ENCODE data around the gene MIPEP.

Gene MIPEP

DNA sequence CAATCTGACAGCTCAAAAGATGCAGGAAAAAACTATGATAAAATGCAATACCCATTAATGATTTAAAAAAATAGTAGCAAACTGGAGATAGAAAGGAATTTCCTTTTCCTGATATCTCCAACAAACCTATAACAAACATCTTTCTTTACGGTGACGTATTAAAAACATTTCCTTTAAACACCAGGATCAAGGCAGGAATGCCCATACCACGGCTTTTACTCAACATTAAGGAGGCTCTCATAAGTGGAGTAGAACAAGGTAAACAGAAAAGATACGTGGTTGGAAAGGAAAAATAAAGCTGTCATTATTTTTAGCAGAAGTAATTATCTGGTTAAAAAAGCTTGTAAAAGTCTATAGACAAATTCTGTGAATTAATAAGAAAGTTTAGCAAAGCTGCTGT is 61.1 kb downstream of the MIPEP start:
- H3K4me2 ChIP-seq (ENCODE audit: low read length) = no peak overlapping the region
- H3K9me3 ChIP-seq (ENCODE audit: low read length) = peaks cover 9% of the 10 kb centered on the region
- no peaks in the 10 kb centered on the region for H3F3A ChIP-seq (ENCODE audit: insufficient read depth, low read length)
- no peaks in the 10 kb centered on the region for H3K79me2 ChIP-seq (ENCODE audit: insufficient read depth, low read length)
- H2AFZ ChIP-seq (ENCODE audit: low read length) = no peak overlapping the region
- H3K27ac ChIP-seq (ENCODE audit: low read depth, low read length, poor library complexity, severe bottlenecking) = no peak overlapping the region
- H3K4me1 ChIP-seq (ENCODE audit: insufficient read depth, low read length, severe bottlenecking) = no peaks in the 10 kb centered on the region
- no peak overlapping the region for H3K4me3 ChIP-seq (ENCODE audit: low read depth, low read length, poor library complexity, severe bottlenecking)
- no peaks in the 10 kb centered on the region for H3K9me2 ChIP-seq (ENCODE audit: low read depth, low read length)
- TF ChIP-seq EZH2 (IDR thresholded peaks at IDR 0.05; ENCODE audit: borderline replicate concordance, low read length) (no peak), CTCF (IDR thresholded peaks at IDR 0.05; ENCODE audit: low read length) (no peak)
- H3K27me3 ChIP-seq (ENCODE audit: insufficient read depth, low read length) = no peaks in the 10 kb centered on the region
- peaks cover 10% of the 10 kb centered on the region; the same call in 1 of the 2 replicates for H3K36me3 ChIP-seq (ENCODE audit: insufficient read depth, low read length)
- no peaks in the 10 kb centered on the region for H4K20me1 ChIP-seq (ENCODE audit: insufficient read depth, low read length)
- no peak overlapping the region for H3K9ac ChIP-seq (ENCODE audit: low read length)

DNA sequence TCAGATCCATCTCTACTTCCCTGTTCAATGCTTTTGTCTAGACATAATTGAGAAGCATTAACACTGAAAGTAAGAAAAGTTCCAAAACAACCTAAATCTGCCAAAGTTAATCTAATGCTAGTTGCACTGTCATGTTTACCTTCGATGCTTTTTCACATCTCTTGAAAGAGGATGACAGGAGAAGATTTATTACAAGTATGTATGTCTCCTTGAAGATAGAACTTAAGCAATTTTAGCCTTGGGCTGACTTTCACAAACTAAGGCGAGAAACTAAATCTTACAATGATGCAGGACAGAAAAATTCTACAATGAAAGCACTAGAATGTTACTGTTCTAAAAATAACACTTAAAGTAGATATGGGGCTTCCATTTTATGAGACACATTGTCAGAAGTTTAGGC is 64.0 kb downstream of the MIPEP start:
- no peaks in the 10 kb centered on the region for H3K79me2 ChIP-seq (ENCODE audit: insufficient read depth, low read length)
- H2AFZ ChIP-seq (ENCODE audit: low read length) = no peak overlapping the region

DNA sequence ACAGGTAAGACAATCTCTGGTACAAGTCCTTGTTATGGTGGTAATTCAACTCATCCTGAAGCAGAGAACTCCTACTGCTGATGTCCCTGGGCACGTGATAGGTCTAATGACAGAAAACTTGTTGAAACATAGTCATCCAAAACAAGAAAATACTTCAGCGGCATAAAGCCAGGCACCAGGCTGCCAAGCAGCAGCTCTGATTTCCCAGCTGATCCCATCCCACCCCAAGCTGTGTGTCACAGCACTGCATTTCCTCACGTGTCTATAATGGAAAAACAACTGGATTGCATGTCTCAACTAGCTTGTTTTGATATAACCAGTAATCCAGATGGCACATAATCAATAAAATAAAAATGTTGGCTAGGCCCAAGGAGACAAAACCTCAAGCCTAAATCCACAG is 64.8 kb downstream of the MIPEP start:
- Histone ChIP-seq H3K36me3 (ENCODE audit: insufficient read depth, low read length) (peaks cover 10% of the 10 kb centered on the region; the same call in 1 of the 2 replicates), H3K9me3 (ENCODE audit: low read length) (peaks cover 9% of the 10 kb centered on the region), H3K4me3 (ENCODE audit: low read depth, low read length, poor library complexity, severe bottlenecking) (no peak overlapping the region), H3K4me1 (ENCODE audit: insufficient read depth, low read length, severe bottlenecking) (no peaks in the 10 kb centered on the region), H2AFZ (ENCODE audit: low read length) (no peak overlapping the region), H3K27me3 (ENCODE audit: insufficient read depth, low read length) (no peaks in the 10 kb centered on the region), H3K9ac (ENCODE audit: low read length) (no peak overlapping the region), H3K9me2 (ENCODE audit: low read depth, low read length) (no peaks in the 10 kb centered on the region), H4K20me1 (ENCODE audit: insufficient read depth, low read length) (no peaks in the 10 kb centered on the region), H3K27ac (ENCODE audit: low read depth, low read length, poor library complexity, severe bottlenecking) (no peak overlapping the region), H3F3A (ENCODE audit: insufficient read depth, low read length) (no peaks in the 10 kb centered on the region), H3K4me2 (ENCODE audit: low read length) (no peak overlapping the region), H3K79me2 (ENCODE audit: insufficient read depth, low read length) (no peaks in the 10 kb centered on the region)
- TF ChIP-seq CTCF (IDR thresholded peaks at IDR 0.05; ENCODE audit: low read length) (no peak), EZH2 (IDR thresholded peaks at IDR 0.05; ENCODE audit: borderline replicate concordance, low read length) (no peak)

More for the DNA sequence above, 64.0 kb downstream of the MIPEP start:
- H3K4me3 ChIP-seq (ENCODE audit: low read depth, low read length, poor library complexity, severe bottlenecking) = no peak overlapping the region
- no peaks in the 10 kb centered on the region for H3K9me2 ChIP-seq (ENCODE audit: low read depth, low read length)
- no peaks in the 10 kb centered on the region for H3K27me3 ChIP-seq (ENCODE audit: insufficient read depth, low read length)
- H4K20me1 ChIP-seq (ENCODE audit: insufficient read depth, low read length) = no peaks in the 10 kb centered on the region
- no peaks in the 10 kb centered on the region for H3F3A ChIP-seq (ENCODE audit: insufficient read depth, low read length)
- H3K36me3 ChIP-seq (ENCODE audit: insufficient read depth, low read length) = peaks cover 10% of the 10 kb centered on the region; the same call in 1 of the 2 replicates
- TF ChIP-seq EZH2 (IDR thresholded peaks at IDR 0.05; ENCODE audit: borderline replicate concordance, low read length) = no peak
- TF ChIP-seq CTCF (IDR thresholded peaks at IDR 0.05; ENCODE audit: low read length) = no peak
- no peaks in the 10 kb centered on the region for H3K4me1 ChIP-seq (ENCODE audit: insufficient read depth, low read length, severe bottlenecking)
- H3K9ac ChIP-seq (ENCODE audit: low read length) = no peak overlapping the region
- peaks cover 9% of the 10 kb centered on the region for H3K9me3 ChIP-seq (ENCODE audit: low read length)
- no peak overlapping the region for H3K4me2 ChIP-seq (ENCODE audit: low read length)
- H3K27ac ChIP-seq (ENCODE audit: low read depth, low read length, poor library complexity, severe bottlenecking) = no peak overlapping the region

All from OCI-LY1 (cell line).